ENCODE measurements around the gene CNOT1.

The CNOT1 gene

GRCh38 chr16:58584831-58585505 lies 44.7 kb downstream of the CNOT1 start:
- ATAC-seq = no peak
- no peak for TF ChIP-seq PPARA (CRISPR knock-in tag; IDR thresholded peaks at IDR 0.05; ENCODE audit: borderline replicate concordance)

GRCh38 chr16:58582971-58583765 lies 46.5 kb downstream of the CNOT1 start:
- ATAC-seq = no peak
- TF ChIP-seq GLIS3 (CRISPR knock-in tag; IDR thresholded peaks at IDR 0.05) = no peak
- TF ChIP-seq ISL1 (CRISPR knock-in tag; IDR thresholded peaks at IDR 0.05) = no peak
- TF ChIP-seq CSRNP3 (CRISPR knock-in tag; IDR thresholded peaks at IDR 0.05) = no peak
- no peak for TF ChIP-seq ARNTL (CRISPR knock-in tag; IDR thresholded peaks at IDR 0.05; ENCODE audit: borderline replicate concordance, low read depth)
- TF ChIP-seq ESRRG (CRISPR knock-in tag; IDR thresholded peaks at IDR 0.05) = no peak
- TF ChIP-seq OSR1 (CRISPR knock-in tag; IDR thresholded peaks at IDR 0.05) = no peak
- no peak for TF ChIP-seq BACH2 (CRISPR knock-in tag; IDR thresholded peaks at IDR 0.05; ENCODE audit: borderline replicate concordance)
- TF ChIP-seq ZNF70 (CRISPR knock-in tag; IDR thresholded peaks at IDR 0.05) = no peak
- TF ChIP-seq TCF4 (CRISPR knock-in tag; IDR thresholded peaks at IDR 0.05; ENCODE audit: borderline replicate concordance) = no peak
- TF ChIP-seq TSHZ2 (CRISPR knock-in tag; IDR thresholded peaks at IDR 0.05) = no peak
- TF ChIP-seq CREB5 (CRISPR knock-in tag; IDR thresholded peaks at IDR 0.05; ENCODE audit: low read depth) = no peak

- no peak for ATAC-seq
- TF ChIP-seq ZFP30 (CRISPR knock-in tag; IDR thresholded peaks at IDR 0.05) (no peak), ESRRG (CRISPR knock-in tag; IDR thresholded peaks at IDR 0.05) (no peak), BACH2 (CRISPR knock-in tag; IDR thresholded peaks at IDR 0.05; ENCODE audit: borderline replicate concordance) (no peak), ZNF70 (CRISPR knock-in tag; IDR thresholded peaks at IDR 0.05) (no peak), ISL1 (CRISPR knock-in tag; IDR thresholded peaks at IDR 0.05) (no peak), GLIS3 (CRISPR knock-in tag; IDR thresholded peaks at IDR 0.05) (no peak), ARNTL (CRISPR knock-in tag; IDR thresholded peaks at IDR 0.05; ENCODE audit: borderline replicate concordance, low read depth) (no peak)
Measured at GRCh38 chr16:58582133-58582532, 47.5 kb downstream of the CNOT1 start.

GRCh38 chr16:58579587-58579986 lies 50.0 kb downstream of the CNOT1 start:
- ATAC-seq = no peak
- no peak for TF ChIP-seq ZNF70 (CRISPR knock-in tag; IDR thresholded peaks at IDR 0.05)
- no peak for TF ChIP-seq SNAI2 (CRISPR knock-in tag; IDR thresholded peaks at IDR 0.05)
- TF ChIP-seq ESRRG (CRISPR knock-in tag; IDR thresholded peaks at IDR 0.05) = no peak
- TF ChIP-seq ISL1 (CRISPR knock-in tag; IDR thresholded peaks at IDR 0.05) = no peak
- no peak for TF ChIP-seq RARB (CRISPR knock-in tag; IDR thresholded peaks at IDR 0.05)
- no peak for TF ChIP-seq TOX (CRISPR knock-in tag; IDR thresholded peaks at IDR 0.05; ENCODE audit: borderline replicate concordance)
- TF ChIP-seq ARNTL (CRISPR knock-in tag; IDR thresholded peaks at IDR 0.05; ENCODE audit: borderline replicate concordance, low read depth) = no peak
- TF ChIP-seq BACH2 (CRISPR knock-in tag; IDR thresholded peaks at IDR 0.05; ENCODE audit: borderline replicate concordance) = no peak
- TF ChIP-seq ZNF565 (CRISPR knock-in tag; conservative IDR thresholded peaks at IDR 0.05; ENCODE audit: low read depth) = no peak

- ATAC-seq = no peak
- no peak for TF ChIP-seq GLIS3 (CRISPR knock-in tag; IDR thresholded peaks at IDR 0.05)
- no peak for TF ChIP-seq BACH2 (CRISPR knock-in tag; IDR thresholded peaks at IDR 0.05; ENCODE audit: borderline replicate concordance)
- no peak for TF ChIP-seq PPARA (CRISPR knock-in tag; IDR thresholded peaks at IDR 0.05; ENCODE audit: borderline replicate concordance)
- no peak for TF ChIP-seq ZFP3 (CRISPR knock-in tag; IDR thresholded peaks at IDR 0.05)
- no peak for TF ChIP-seq CREB5 (CRISPR knock-in tag; IDR thresholded peaks at IDR 0.05; ENCODE audit: low read depth)
- no peak for TF ChIP-seq ESRRG (CRISPR knock-in tag; IDR thresholded peaks at IDR 0.05)
- no peak for TF ChIP-seq ZNF8 (CRISPR knock-in tag; IDR thresholded peaks at IDR 0.05)
- TF ChIP-seq OSR1 (CRISPR knock-in tag; IDR thresholded peaks at IDR 0.05) = no peak
- TF ChIP-seq ZFP30 (CRISPR knock-in tag; IDR thresholded peaks at IDR 0.05) = no peak
- no peak for TF ChIP-seq CSRNP3 (CRISPR knock-in tag; IDR thresholded peaks at IDR 0.05)
- no peak for TF ChIP-seq ZNF70 (CRISPR knock-in tag; IDR thresholded peaks at IDR 0.05)
- no peak for TF ChIP-seq TSHZ2 (CRISPR knock-in tag; IDR thresholded peaks at IDR 0.05)
- no peak for TF ChIP-seq ZNF565 (CRISPR knock-in tag; conservative IDR thresholded peaks at IDR 0.05; ENCODE audit: low read depth)
Measured at GRCh38 chr16:58578642-58579041, 51.0 kb downstream of the CNOT1 start.
